Upper lobe of right lung (tissue), 1 donor: ENCODE measurements around the gene CLCF1. TPM values are rescaled to one million over a fixed set of nuclear protein-coding genes. Genes with fewer than 3 reads are reported as not detected.
A peak's percentile ranks its signal among the peaks of the same experiment; 100 is the strongest.

Experiments used
- ATAC-seq: fragments of 200-7000 bp; cut with Tn5 transposase; one replicate; pipeline ENCODE4 v1.9.1; 2020; ENCODE audit warnings: mild to moderate bottlenecking, moderate library complexity
- DNase-seq: peaks from one replicate; pipeline ENCODE4 v3.0.0-alpha.2; 2020
- H3K27ac ChIP-seq: fragments of 200-600 bp; one replicate; pipeline ENCODE4 v1.8.0; 2022
- H3K27me3 ChIP-seq: fragments of 200-600 bp; one replicate; pipeline ENCODE4 v1.8.0; 2022; ENCODE audit warnings: mild to moderate bottlenecking
- H3K36me3 ChIP-seq: fragments of 200-600 bp; one replicate; pipeline ENCODE4 v1.8.0; 2022
- H3K4me1 ChIP-seq: fragments of 200-600 bp; one replicate; pipeline ENCODE4 v1.8.0; 2022
- H3K4me3 ChIP-seq: fragments of 200-600 bp; one replicate; pipeline ENCODE4 v1.8.0; 2022; ENCODE audit warnings: mild to moderate bottlenecking
- H3K9me3 ChIP-seq: fragments of 200-600 bp; one replicate; pipeline ENCODE4 v1.8.0; 2022
- intact Hi-C: fragments of 100-400 bp; cut with DNase I; formaldehyde crosslinking; loops from one replicate; pipeline ENCODE4 v1.11.0; 2022
- total RNA-seq: library from RNA; stranded (reverse); fragmentation: NEBNext Ultra II Directional; extraction: Animal tissue kit (Norgen Biotek cat#: 25700); gene quantifications from one replicate; pipeline ENCODE4 v1.2.1, GENCODE V29; 2021
- TF ChIP-seq, protein P1 (sequence below): fragments of 200-600 bp; IDR thresholded peaks from one replicate; pipeline ENCODE4 v1.8.0; 2022; ENCODE audit warnings: antibody characterized with exemption
- donor health status: DM: no; HTN: yes; CAD: no; lungs with severe emphysema.

Gene CLCF1
- total RNA-seq, 1 donor from 2014 or later = 4.0 TPM

DNA sequence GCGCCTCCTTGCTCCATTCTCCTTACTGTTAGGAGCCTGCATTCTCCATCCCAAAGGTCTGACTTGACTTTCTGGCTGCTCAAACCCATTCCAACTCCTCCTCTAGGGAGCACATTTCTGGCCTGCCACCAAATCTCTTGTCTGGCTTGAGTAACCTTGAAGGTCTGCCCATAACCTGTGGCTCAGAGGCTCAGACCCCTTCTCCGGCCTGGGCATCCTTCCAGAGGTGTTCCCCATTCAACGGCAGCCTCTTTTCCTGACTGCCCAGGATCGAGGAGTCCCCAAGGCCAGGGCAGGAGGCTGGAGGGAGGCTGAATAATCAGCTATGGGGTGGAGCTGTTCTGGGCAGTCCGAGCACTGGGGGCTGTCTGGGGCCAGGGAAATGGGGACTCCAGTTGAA is 20.6 kb upstream of the CLCF1 start:
- Histone ChIP-seq H3K4me1 (peaks cover 22% of the 10 kb centered on the region), H3K27me3 (no peaks in the 10 kb centered on the region), H3K9me3 (no peaks in the 10 kb centered on the region), H3K27ac (no peak overlapping the region), H3K4me3 (no peak overlapping the region), H3K36me3 (peaks cover 39% of the 10 kb centered on the region)
- DNase-seq (no peak), ATAC-seq (no peak)
- intact Hi-C loops = no loop called here
- TF ChIP-seq, protein P1, sequence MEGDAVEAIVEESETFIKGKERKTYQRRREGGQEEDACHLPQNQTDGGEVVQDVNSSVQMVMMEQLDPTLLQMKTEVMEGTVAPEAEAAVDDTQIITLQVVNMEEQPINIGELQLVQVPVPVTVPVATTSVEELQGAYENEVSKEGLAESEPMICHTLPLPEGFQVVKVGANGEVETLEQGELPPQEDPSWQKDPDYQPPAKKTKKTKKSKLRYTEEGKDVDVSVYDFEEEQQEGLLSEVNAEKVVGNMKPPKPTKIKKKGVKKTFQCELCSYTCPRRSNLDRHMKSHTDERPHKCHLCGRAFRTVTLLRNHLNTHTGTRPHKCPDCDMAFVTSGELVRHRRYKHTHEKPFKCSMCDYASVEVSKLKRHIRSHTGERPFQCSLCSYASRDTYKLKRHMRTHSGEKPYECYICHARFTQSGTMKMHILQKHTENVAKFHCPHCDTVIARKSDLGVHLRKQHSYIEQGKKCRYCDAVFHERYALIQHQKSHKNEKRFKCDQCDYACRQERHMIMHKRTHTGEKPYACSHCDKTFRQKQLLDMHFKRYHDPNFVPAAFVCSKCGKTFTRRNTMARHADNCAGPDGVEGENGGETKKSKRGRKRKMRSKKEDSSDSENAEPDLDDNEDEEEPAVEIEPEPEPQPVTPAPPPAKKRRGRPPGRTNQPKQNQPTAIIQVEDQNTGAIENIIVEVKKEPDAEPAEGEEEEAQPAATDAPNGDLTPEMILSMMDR = no peak

DNA sequence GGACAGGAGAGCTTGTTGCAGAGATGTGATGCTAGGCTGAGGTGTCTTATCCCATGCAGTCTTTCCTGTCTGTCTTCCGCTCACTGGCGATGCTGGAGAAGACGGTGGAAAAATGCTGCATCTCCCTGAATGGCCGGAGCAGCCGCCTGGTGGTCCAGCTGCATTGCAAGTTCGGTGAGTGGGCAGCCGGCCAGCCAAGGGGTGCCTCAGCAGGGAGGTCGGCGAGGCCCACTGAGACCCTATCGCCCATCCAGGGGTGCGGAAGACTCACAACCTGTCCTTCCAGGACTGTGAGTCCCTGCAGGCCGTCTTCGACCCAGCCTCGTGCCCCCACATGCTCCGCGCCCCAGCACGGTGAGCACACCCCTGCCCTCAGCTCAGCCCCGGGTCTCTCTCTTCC is 20.0 kb upstream of the CLCF1 start:
- H3K27me3 ChIP-seq = no peaks in the 10 kb centered on the region
- H3K27ac ChIP-seq = no peak overlapping the region
- H3K4me3 ChIP-seq = no peak overlapping the region
- TF ChIP-seq, protein P1 = no peak
- DNase-seq = no peak
- peaks cover 33% of the 10 kb centered on the region for H3K36me3 ChIP-seq
- intact Hi-C loops = no loop called here
- peaks cover 22% of the 10 kb centered on the region for H3K4me1 ChIP-seq
- H3K9me3 ChIP-seq = no peaks in the 10 kb centered on the region
- no peak for ATAC-seq

DNA sequence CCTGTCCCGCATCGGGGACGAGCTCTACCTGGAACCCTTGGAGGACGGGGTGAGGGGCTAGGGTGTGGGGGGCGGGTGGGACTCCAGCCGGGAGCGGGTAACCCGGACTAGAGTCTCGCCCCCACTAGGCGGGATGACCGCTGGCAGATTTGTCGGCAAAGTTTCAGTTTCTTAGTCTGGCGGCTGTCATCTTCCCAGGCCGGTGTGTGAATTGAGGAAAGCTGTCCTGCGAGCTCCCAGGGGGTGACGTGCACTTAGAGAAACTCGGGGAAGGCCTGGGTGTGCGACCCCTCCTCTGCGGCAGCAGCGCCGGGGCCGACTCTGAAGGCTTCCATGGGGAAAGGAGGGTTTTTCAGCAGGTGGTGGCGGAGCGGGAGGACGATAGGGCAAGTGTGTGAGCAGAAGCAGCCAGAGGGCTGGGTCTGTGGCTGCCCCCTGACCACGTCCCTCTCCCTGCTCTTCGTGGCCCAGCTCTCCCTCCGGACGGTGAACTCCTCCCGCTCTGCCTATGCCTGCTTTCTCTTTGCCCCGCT is 18.9 kb upstream of the CLCF1 start:
- H3K27ac ChIP-seq = peak overlapping the region; percentile 87
- no peaks in the 10 kb centered on the region for H3K27me3 ChIP-seq
- TF ChIP-seq, protein P1 = no peak
- peaks cover 21% of the 10 kb centered on the region for H3K4me1 ChIP-seq
- intact Hi-C loops = no loop called here
- peak overlapping the region; percentile 79 for H3K4me3 ChIP-seq
- no peak for DNase-seq
- no peak for ATAC-seq
- H3K9me3 ChIP-seq = no peaks in the 10 kb centered on the region
- peaks cover 21% of the 10 kb centered on the region for H3K36me3 ChIP-seq

DNA sequence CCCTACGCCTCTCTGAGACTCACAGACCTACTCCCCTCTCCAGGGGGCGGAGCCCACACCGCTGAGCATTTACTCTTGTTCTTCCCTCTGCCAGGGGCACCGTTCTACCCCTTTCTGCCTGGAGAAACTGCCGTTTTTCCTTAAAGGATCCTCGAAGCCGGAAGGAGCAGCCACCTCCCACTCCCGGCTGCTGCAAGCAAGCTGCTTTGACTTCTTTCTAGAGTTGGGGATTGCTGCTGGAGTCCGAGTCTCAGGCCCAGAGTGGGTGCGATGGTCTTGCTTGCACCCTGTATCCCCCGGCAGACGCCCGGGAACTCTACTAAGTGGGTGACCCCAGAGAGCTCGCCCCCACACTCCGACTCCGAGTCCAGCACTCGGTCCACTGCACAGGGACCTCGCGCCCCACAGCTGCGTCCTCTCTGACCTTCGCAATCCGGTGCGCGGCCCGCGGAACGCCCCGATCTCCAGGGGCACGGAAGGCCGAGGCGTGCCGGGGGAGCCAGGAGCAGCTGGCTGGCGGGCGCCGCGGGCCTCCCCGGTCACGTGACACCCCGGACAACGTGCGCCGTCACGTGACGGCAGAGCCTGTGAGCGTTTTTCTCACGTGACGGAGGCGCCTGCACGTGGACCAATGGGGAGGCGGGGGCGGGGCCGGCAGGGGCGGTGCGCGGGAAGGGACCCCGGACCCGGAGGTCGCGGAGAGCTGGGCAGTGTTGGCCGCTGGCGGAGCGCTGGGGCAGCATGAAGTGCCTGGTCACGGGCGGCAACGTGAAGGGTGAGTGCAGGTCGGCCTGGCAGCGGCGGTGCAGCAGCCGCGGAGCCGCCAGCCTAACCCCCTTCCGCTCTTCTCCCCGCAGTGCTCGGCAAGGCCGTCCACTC is 18.1 kb upstream of the CLCF1 start, which contains the start of gene RAD9A:
RAD9A (plus strand) TSS at position 683 of the 879 bp plus-strand sequence; CDS start at position 742, 59 bp downstream.
- H3K27me3 ChIP-seq = no peaks in the 10 kb centered on the region
- peak within 1 kb of the TSS; percentile 79 for H3K4me3 ChIP-seq
- peaks cover 14% of the 10 kb centered on the region for H3K36me3 ChIP-seq
- ATAC-seq = peak; percentile 91
- H3K4me1 ChIP-seq = peaks cover 15% of the 10 kb centered on the region
- intact Hi-C loops = no loop called here
- H3K9me3 ChIP-seq = no peaks in the 10 kb centered on the region
- TF ChIP-seq, protein P1 = no peak
- peak within 1 kb of the TSS; percentile 87 for H3K27ac ChIP-seq
- peak; percentile 98 for DNase-seq

DNA sequence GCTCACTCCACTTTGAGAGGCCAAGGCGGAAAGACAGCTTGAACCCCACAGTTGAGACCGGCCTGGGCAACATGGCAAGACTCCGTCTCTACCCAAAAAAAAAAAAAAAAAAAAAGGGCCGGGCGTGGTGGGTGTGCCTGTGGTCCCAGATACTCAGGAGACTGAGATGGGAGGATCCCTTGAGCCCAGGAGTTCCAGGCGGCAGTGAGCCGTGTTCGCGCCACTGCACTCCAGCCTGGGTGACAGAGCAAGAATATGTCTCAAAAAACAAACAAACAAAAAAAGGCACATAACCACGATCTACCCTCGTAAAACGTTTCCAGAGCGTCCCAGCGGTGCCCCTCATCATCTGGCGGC is 17.5 kb upstream of the CLCF1 start:
- Histone ChIP-seq H3K4me3 (peak overlapping the region; percentile 79), H3K36me3 (peaks cover 10% of the 10 kb centered on the region), H3K27ac (peak overlapping the region; percentile 87), H3K27me3 (no peaks in the 10 kb centered on the region), H3K4me1 (peaks cover 15% of the 10 kb centered on the region), H3K9me3 (no peaks in the 10 kb centered on the region)
- TF ChIP-seq, protein P1 = no peak
- no peak for ATAC-seq
- intact Hi-C loops = no loop called here
- no peak for DNase-seq
